GM12878 (cell line): Measurements from ENCODE around the gene PHKA1.

Source experiments
- CHD2 ChIP-seq: IDR thresholded peaks from 2 replicates; pipeline ENCODE4 v1.6.1; 2011; ENCODE audit warnings: low read depth, low read length, improper control_type of control experiment, borderline replicate concordance
- EED ChIP-seq: sonication (generic); IDR thresholded peaks from 2 replicates; pipeline ENCODE4 v1.6.1; 2016; ENCODE audit warnings: antibody characterized with exemption, low read depth
- EZH2 ChIP-seq: IDR thresholded peaks from 2 replicates; pipeline ENCODE4 v1.6.1; 2012; ENCODE audit warnings: low read depth, mild to moderate bottlenecking, control low read depth, inconsistent platforms, low read length, borderline replicate concordance; ENCODE audit not compliant: control insufficient read depth
- IRF3 ChIP-seq: fragments of 450-650 bp; IDR thresholded peaks from 2 replicates; pipeline ENCODE4 v1.6.1; 2014; ENCODE audit warnings: mild to moderate bottlenecking
- JUND ChIP-seq: IDR thresholded peaks from 2 replicates; pipeline ENCODE4 v1.6.1; 2012; ENCODE audit warnings: low read depth, mild to moderate bottlenecking, low read length, improper control_type of control experiment, moderate library complexity
- KDM1A ChIP-seq: fragments of 200-600 bp; sonication (generic); IDR thresholded peaks from 2 replicates; pipeline ENCODE4 v1.6.1; 2016; ENCODE audit warnings: borderline replicate concordance
- POLR2AphosphoS5 ChIP-seq: IDR thresholded peaks from 2 replicates; pipeline ENCODE4 v1.6.1; 2011; ENCODE audit warnings: mild to moderate bottlenecking, low read length, inconsistent platforms
- TBL1XR1 ChIP-seq: IDR thresholded peaks from 2 replicates; pipeline ENCODE4 v1.6.1; 2012; ENCODE audit warnings: low read depth, low read length, improper control_type of control experiment
- YBX1 ChIP-seq: fragments of 450-650 bp; IDR thresholded peaks from 2 replicates; pipeline ENCODE4 v1.6.1; 2016; ENCODE audit warnings: antibody characterized with exemption
- YY1 ChIP-seq: IDR thresholded peaks from 2 replicates; pipeline ENCODE4 v1.6.1; 2011; ENCODE audit warnings: low read depth, mild to moderate bottlenecking, low read length
- TF ChIP-seq, protein P1 (sequence below): fragments of 450-650 bp; IDR thresholded peaks from 2 replicates; pipeline ENCODE4 v1.6.1; 2017; ENCODE audit warnings: mild to moderate bottlenecking
- TF ChIP-seq, protein P2 (sequence below): IDR thresholded peaks from 2 replicates; pipeline ENCODE4 v1.6.1; 2012; ENCODE audit warnings: low read depth, low read length, improper control_type of control experiment
- TF ChIP-seq, protein P3 (sequence below), 3 experiments: IDR thresholded peaks in 2 of 3; conservative IDR thresholded peaks in 1 of 3; 2 replicates each; pipeline ENCODE4 v1.5.1; 2011; ENCODE audit warnings: low read depth in 3 of 3, low read length in 3 of 3, mild to moderate bottlenecking in 3 of 3, control low read depth in 2 of 3, moderate library complexity in 2 of 3, inconsistent platforms in 1 of 3, mixed read lengths in 1 of 3; ENCODE audit not compliant: control insufficient read depth in 2 of 3, insufficient read depth in 1 of 3; ENCODE audit errors: extremely low read depth in 1 of 3
- TF ChIP-seq, protein P4 (sequence below): IDR thresholded peaks from 2 replicates; pipeline ENCODE4 v1.6.1; 2012; ENCODE audit warnings: low read depth, low read length, improper control_type of control experiment

DNA sequence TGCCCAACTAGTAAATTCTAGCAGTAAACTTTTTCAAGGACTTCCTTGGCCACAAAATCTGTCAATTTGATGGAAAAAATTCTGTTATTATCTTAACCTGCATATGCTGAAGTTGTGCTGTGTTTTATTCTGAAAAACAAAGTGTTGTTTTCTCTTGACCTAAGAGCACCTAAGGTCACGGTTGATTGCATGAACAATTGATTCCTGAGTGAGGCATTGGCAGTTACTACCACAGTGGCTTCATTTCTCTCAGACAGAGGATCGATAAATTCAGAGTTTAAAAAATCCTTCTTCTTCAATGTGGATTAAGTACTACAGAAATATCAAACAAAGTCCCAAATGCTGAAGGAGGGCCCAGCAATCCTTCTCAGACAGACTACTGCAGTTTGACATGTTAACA lies 147.7 kb downstream of the PHKA1 start:
- TF ChIP-seq, protein P1, sequence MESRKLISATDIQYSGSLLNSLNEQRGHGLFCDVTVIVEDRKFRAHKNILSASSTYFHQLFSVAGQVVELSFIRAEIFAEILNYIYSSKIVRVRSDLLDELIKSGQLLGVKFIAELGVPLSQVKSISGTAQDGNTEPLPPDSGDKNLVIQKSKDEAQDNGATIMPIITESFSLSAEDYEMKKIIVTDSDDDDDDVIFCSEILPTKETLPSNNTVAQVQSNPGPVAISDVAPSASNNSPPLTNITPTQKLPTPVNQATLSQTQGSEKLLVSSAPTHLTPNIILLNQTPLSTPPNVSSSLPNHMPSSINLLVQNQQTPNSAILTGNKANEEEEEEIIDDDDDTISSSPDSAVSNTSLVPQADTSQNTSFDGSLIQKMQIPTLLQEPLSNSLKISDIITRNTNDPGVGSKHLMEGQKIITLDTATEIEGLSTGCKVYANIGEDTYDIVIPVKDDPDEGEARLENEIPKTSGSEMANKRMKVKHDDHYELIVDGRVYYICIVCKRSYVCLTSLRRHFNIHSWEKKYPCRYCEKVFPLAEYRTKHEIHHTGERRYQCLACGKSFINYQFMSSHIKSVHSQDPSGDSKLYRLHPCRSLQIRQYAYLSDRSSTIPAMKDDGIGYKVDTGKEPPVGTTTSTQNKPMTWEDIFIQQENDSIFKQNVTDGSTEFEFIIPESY: no peak
- TF ChIP-seq, protein P2, sequence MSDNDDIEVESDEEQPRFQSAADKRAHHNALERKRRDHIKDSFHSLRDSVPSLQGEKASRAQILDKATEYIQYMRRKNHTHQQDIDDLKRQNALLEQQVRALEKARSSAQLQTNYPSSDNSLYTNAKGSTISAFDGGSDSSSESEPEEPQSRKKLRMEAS: no peak
- TF ChIP-seq EED (no peak), KDM1A (no peak), YY1 (no peak), YBX1 (no peak), CHD2 (no peak), IRF3 (no peak), JUND (no peak), POLR2AphosphoS5 (no peak), EZH2 (no peak), TBL1XR1 (no peak)
- TF ChIP-seq, protein P3, sequence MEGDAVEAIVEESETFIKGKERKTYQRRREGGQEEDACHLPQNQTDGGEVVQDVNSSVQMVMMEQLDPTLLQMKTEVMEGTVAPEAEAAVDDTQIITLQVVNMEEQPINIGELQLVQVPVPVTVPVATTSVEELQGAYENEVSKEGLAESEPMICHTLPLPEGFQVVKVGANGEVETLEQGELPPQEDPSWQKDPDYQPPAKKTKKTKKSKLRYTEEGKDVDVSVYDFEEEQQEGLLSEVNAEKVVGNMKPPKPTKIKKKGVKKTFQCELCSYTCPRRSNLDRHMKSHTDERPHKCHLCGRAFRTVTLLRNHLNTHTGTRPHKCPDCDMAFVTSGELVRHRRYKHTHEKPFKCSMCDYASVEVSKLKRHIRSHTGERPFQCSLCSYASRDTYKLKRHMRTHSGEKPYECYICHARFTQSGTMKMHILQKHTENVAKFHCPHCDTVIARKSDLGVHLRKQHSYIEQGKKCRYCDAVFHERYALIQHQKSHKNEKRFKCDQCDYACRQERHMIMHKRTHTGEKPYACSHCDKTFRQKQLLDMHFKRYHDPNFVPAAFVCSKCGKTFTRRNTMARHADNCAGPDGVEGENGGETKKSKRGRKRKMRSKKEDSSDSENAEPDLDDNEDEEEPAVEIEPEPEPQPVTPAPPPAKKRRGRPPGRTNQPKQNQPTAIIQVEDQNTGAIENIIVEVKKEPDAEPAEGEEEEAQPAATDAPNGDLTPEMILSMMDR (IDR thresholded peaks at IDR 0.05 in 2 of 3, conservative IDR thresholded peaks at IDR 0.05 in 1 of 3; ENCODE audit: control insufficient read depth in 2 of 3, extremely low read depth in 1 of 3, insufficient read depth in 1 of 3, low read depth in 3 of 3, low read length in 3 of 3): no peak
- TF ChIP-seq, protein P4, sequence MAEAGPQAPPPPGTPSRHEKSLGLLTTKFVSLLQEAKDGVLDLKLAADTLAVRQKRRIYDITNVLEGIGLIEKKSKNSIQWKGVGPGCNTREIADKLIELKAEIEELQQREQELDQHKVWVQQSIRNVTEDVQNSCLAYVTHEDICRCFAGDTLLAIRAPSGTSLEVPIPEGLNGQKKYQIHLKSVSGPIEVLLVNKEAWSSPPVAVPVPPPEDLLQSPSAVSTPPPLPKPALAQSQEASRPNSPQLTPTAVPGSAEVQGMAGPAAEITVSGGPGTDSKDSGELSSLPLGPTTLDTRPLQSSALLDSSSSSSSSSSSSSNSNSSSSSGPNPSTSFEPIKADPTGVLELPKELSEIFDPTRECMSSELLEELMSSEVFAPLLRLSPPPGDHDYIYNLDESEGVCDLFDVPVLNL: no peak
